AG10803 (cell line): ENCODE results near the gene RPS14.
"Not testable (repeated sequence)": the region's sequence is repeated elsewhere in the genome, so short reads cannot be mapped to it uniquely, and the experiment has no call there.

Source experiments
- DNase-seq: peaks from one replicate; pipeline ENCODE4 v3.0.0; 2010; ENCODE audit warnings: low read depth
- H3K4me3 ChIP-seq: 2 replicates; pipeline ENCODE4 v1.5.1; 2011; ENCODE audit warnings: mild to moderate bottlenecking, low read length, control low read depth
- CTCF ChIP-seq: conservative IDR thresholded peaks from 2 replicates; pipeline ENCODE4 v1.5.1; 2011; ENCODE audit warnings: mild to moderate bottlenecking, low read length, control low read depth, inconsistent platforms

RPS14 gene

GRCh38 chr5:150461231-150461630, 11.7 kb upstream of the RPS14 start:
- TF ChIP-seq CTCF = no peak
- no peak for DNase-seq
- H3K4me3 ChIP-seq = no peak overlapping the region

GRCh38 chr5:150460781-150461180, 11.2 kb upstream of the RPS14 start:
- H3K4me3 ChIP-seq = no peak overlapping the region
- no peak for DNase-seq
- TF ChIP-seq CTCF = no peak

- TF ChIP-seq CTCF = peak; percentile 67
- H3K4me3 ChIP-seq = peak overlapping the region; percentile 33; the same call in 1 of the 2 replicates
- DNase-seq = peak; percentile 59
Observed at GRCh38 chr5:150458802-150459557, 9.4 kb upstream of the RPS14 start.

- no peak for DNase-seq
- no peak overlapping the region for H3K4me3 ChIP-seq
- no peak for TF ChIP-seq CTCF
Observed at GRCh38 chr5:150457562-150458240, 8.2 kb upstream of the RPS14 start.

GRCh38 chr5:150457121-150457520, 7.6 kb upstream of the RPS14 start:
- DNase-seq = no peak
- TF ChIP-seq CTCF = no peak
- H3K4me3 ChIP-seq = no peak overlapping the region

- TF ChIP-seq CTCF = no peak
- DNase-seq = no peak
- no peak overlapping the region for H3K4me3 ChIP-seq
Observed at GRCh38 chr5:150454492-150455229, 5.1 kb upstream of the RPS14 start.

GRCh38 chr5:150454027-150454426, 4.5 kb upstream of the RPS14 start:
- H3K4me3 ChIP-seq, DNase-seq: not testable (repeated sequence)
